22Rv1 (cell line): Measurements from ENCODE around the gene WWOX.

Experiments used
- H3K27ac ChIP-seq: fragments of 450-650 bp; 2 replicates; pipeline ENCODE4 v1.5.1; 2017
- CTCF ChIP-seq: fragments of 450-650 bp; IDR thresholded peaks from 2 replicates; pipeline ENCODE4 v1.5.1; 2017; ENCODE audit warnings: mild to moderate bottlenecking
- ZFX ChIP-seq: fragments of 450-650 bp; IDR thresholded peaks from 2 replicates; pipeline ENCODE4 v1.6.1; 2017; ENCODE audit warnings: antibody characterized with exemption, borderline replicate concordance

The WWOX gene

GRCh38 chr16:78984887-78985464, 885.5 kb downstream of the WWOX start:
- H3K27ac ChIP-seq, result no peak overlapping the region
- TF ChIP-seq ZFX (no peak), CTCF (no peak)

GRCh38 chr16:78985716-78986605, 886.5 kb downstream of the WWOX start:
- no peak overlapping the region for H3K27ac ChIP-seq
- TF ChIP-seq ZFX (no peak), CTCF (no peak)

- TF ChIP-seq CTCF (no peak), ZFX (no peak)
- no peak overlapping the region for H3K27ac ChIP-seq
Measured at GRCh38 chr16:78987666-78988065, 888.2 kb downstream of the WWOX start.

GRCh38 chr16:78988361-78988969, 889.0 kb downstream of the WWOX start:
- H3K27ac ChIP-seq, result no peak overlapping the region
- TF ChIP-seq ZFX, result no peak
- no peak for TF ChIP-seq CTCF

GRCh38 chr16:78990309-78990701, 890.9 kb downstream of the WWOX start:
- TF ChIP-seq CTCF (no peak), ZFX (no peak)
- H3K27ac ChIP-seq, result no peak overlapping the region

GRCh38 chr16:78992001-78992400, 892.5 kb downstream of the WWOX start:
- no peak overlapping the region for H3K27ac ChIP-seq
- TF ChIP-seq ZFX (no peak), CTCF (no peak)

- TF ChIP-seq CTCF (no peak), ZFX (no peak)
- H3K27ac ChIP-seq, result no peak overlapping the region
Measured at GRCh38 chr16:78993346-78993745, 893.9 kb downstream of the WWOX start.
